GM12865 (cell line): ENCODE measurements around the gene ADAM15.

ENCODE experiments used
- DNase-seq: peaks from one replicate; pipeline ENCODE4 v3.0.0; 2010; ENCODE audit warnings: low read depth
- H3K4me3 ChIP-seq: 2 replicates; pipeline ENCODE4 v1.5.1; 2011; ENCODE audit warnings: mild to moderate bottlenecking, low read depth, low read length, control low read depth
- TF ChIP-seq, protein P1 (sequence below): IDR thresholded peaks from 2 replicates; pipeline ENCODE4 v1.5.1; 2011; ENCODE audit warnings: low read length, control low read depth, low read depth, inconsistent platforms; ENCODE audit not compliant: insufficient read depth; ENCODE audit errors: missing control alignments

Gene ADAM15

GRCh38 chr1:155023627-155024026, 27.5 kb upstream of the ADAM15 start:
- no peak for DNase-seq
- H3K4me3 ChIP-seq: no peak overlapping the region
- TF ChIP-seq, protein P1, sequence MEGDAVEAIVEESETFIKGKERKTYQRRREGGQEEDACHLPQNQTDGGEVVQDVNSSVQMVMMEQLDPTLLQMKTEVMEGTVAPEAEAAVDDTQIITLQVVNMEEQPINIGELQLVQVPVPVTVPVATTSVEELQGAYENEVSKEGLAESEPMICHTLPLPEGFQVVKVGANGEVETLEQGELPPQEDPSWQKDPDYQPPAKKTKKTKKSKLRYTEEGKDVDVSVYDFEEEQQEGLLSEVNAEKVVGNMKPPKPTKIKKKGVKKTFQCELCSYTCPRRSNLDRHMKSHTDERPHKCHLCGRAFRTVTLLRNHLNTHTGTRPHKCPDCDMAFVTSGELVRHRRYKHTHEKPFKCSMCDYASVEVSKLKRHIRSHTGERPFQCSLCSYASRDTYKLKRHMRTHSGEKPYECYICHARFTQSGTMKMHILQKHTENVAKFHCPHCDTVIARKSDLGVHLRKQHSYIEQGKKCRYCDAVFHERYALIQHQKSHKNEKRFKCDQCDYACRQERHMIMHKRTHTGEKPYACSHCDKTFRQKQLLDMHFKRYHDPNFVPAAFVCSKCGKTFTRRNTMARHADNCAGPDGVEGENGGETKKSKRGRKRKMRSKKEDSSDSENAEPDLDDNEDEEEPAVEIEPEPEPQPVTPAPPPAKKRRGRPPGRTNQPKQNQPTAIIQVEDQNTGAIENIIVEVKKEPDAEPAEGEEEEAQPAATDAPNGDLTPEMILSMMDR: no peak

DNA sequence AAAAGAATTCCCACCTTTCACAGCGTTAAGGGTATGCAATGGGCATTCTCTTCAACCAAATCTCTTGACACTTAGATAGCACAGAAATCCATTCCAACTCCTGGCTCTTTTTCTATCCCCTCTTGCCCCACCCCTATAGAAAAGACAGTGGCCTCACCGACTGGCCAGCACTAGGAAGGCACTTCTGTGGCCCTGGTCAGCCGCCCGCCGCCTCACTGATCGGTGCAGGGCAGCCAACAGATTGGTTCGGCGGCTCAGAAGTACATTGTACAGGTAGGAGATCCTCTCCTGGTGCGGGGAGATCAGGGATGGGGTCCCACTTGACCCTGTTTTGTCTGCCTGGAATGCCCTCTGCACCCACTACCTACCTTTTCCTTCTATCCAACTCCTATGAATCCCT, 26.8 kb upstream of the ADAM15 start:
- TF ChIP-seq, protein P1: no peak
- no peak overlapping the region for H3K4me3 ChIP-seq
- DNase-seq: no peak

DNA sequence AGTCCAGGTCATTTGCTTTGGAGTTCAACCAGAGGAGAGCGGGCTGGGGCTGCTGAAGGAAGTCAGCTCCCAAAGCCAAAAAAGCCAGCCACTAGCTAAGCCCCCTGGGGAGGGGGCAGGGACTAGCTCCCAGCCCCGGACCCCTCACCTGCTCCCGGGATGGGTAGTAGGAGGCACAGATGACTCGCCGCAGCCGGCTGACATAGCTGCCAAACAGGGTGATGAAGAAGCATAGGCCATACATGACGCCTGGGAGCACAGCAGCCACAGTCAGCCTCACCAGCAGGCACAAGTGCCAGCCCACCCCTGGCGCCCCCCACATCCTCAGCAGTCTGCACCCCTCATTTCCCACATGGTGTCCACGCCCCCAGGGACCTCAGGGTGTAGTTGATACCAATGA, 25.0 kb upstream of the ADAM15 start:
- no peak overlapping the region for H3K4me3 ChIP-seq
- no peak for DNase-seq
- TF ChIP-seq, protein P1: no peak

DNA sequence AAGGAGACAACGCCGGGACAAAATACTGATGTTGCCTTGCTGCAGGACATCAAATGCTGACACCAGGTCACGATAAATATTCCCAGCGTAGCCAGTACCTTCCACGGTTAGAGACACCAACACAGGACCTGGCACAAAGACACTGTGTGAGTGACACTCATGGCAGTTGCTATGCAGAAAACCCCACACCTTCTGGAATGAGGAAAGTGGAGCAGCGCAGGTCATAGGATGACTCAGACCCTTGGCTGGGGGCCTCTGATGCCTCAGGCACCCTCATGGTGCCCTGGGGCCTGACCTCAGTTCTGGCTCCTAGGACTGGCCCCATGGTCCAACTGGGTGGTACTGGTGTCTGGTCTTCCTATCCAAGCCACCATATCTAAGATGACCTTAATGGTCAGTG, 24.5 kb upstream of the ADAM15 start:
- H3K4me3 ChIP-seq: no peak overlapping the region
- no peak for DNase-seq
- TF ChIP-seq, protein P1: no peak

DNA sequence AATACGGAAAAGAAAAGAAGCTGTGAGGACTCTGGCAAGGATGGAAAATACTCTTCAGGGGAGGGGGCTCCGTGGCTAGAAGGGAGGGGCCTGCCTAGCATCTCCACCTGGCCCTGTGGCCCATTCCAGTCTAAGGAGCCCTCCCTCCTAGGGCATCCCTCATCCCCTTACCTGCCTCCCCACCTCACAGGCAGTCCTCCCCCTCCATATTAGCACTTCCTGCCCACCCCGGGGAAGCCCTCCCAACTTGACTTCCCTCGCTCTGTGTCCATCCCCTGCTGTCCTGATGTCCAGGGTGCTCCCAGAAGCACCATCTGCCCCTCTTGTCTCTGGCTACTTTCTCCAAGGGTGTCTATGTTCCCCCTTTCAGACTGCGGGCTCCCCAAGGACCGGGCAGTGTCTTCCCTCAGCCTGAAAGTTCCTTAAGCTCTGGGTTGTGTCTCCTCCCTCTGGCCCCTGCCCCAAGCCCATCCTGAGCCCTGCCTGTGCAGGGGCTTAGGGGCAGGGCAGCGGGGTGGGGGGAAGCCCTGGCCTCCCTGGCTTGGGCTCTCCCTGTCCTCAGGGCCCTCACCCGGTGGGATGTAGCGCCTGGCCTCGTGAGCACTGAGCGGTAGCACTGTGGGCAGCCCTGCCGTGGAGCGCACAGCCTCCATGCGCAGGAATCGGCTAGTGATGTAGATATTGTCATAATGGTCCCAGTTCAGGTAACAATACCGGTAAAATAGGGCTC, 21.4 kb upstream of the ADAM15 start:
- no peak overlapping the region for H3K4me3 ChIP-seq
- TF ChIP-seq, protein P1: no peak
- DNase-seq: no peak

- H3K4me3 ChIP-seq: no peak overlapping the region
- TF ChIP-seq, protein P1: no peak
Observed at GRCh38 chr1:155030243-155030795, 20.8 kb upstream of the ADAM15 start.

DNA sequence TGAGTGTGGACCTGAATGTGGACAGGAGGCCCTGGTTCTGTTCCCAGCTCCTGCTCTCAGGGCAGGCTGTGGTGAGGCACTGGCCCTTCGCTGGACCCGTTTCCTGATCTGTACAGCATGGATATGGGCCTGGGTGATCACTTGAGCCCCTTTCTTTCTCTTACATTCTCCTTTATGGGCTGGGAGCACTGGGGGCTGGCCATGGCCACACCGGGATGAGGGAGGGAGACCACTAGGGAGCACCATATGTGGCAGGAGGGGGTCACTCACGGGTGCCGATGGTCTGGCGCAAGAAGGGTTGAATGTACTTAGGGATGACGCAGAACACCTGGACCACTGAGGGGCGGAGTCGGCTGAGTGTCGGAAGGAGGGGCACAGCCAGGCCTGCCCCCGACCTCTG, 20.2 kb upstream of the ADAM15 start:
- DNase-seq: no peak
- no peak overlapping the region for H3K4me3 ChIP-seq
- TF ChIP-seq, protein P1: no peak

More at GRCh38 chr1:155030243-155030795, 20.8 kb upstream of the ADAM15 start:
- no peak for DNase-seq
